Coronary artery (tissue), 2 donors: ENCODE measurements around the gene ZNF462.

Source experiments
- DNase-seq: peaks from one replicate; pipeline ENCODE4 v3.0.0-alpha.2; 2017; ENCODE audit warnings: low spot score
- H3K27ac ChIP-seq, 2 donors: fragments of 200-600 bp; sonication (generic); one replicate each; pipeline ENCODE4 v1.5.1; 2016 to 2019
- H3K4me3 ChIP-seq: fragments of 200-600 bp; sonication (generic); 2 replicates; pipeline ENCODE4 v1.5.1; 2016; ENCODE audit warnings: mild to moderate bottlenecking, moderate library complexity
- CTCF ChIP-seq: fragments of 200-600 bp; sonication (generic); IDR thresholded peaks from one replicate; pipeline ENCODE4 v1.5.1; 2019; ENCODE audit warnings: antibody characterized with exemption

Gene ZNF462

GRCh38 chr9:106947106-106947900, 84.3 kb downstream of the ZNF462 start:
- no peak for TF ChIP-seq CTCF
- H3K4me3 ChIP-seq, result no peak overlapping the region
- DNase-seq, result no peak
- H3K27ac ChIP-seq, result no peak overlapping the region

- no peak overlapping the region for H3K27ac ChIP-seq
- TF ChIP-seq CTCF, result no peak
- H3K4me3 ChIP-seq, result no peak overlapping the region
- no peak for DNase-seq
Observed at GRCh38 chr9:106953174-106953573, 90.2 kb downstream of the ZNF462 start.

- TF ChIP-seq CTCF, result no peak
- DNase-seq, result no peak
- H3K27ac ChIP-seq, result no peak overlapping the region
- H3K4me3 ChIP-seq, result no peak overlapping the region
Observed at GRCh38 chr9:106954558-106954957, 91.6 kb downstream of the ZNF462 start.

- Histone ChIP-seq H3K4me3 (no peak overlapping the region), H3K27ac (no peak overlapping the region)
- DNase-seq, result no peak
- TF ChIP-seq CTCF, result no peak
Observed at GRCh38 chr9:106954974-106955850, 92.2 kb downstream of the ZNF462 start.

GRCh38 chr9:106956971-106957370, 94.0 kb downstream of the ZNF462 start:
- no peak for DNase-seq
- Histone ChIP-seq H3K27ac (no peak overlapping the region), H3K4me3 (no peak overlapping the region)
- TF ChIP-seq CTCF, result no peak

- TF ChIP-seq CTCF, result no peak
- H3K27ac ChIP-seq, result no peak overlapping the region
- H3K4me3 ChIP-seq, result no peak overlapping the region
- no peak for DNase-seq
Observed at GRCh38 chr9:106958955-106959657, 96.1 kb downstream of the ZNF462 start.
